Stimulated activated CD8-positive, alpha-beta memory T cell treated with anti-CD3 and anti-CD28 coated beads, Interleukin-4, amount 100 ng/mL, for 1 hour (primary cell): Measurements from ENCODE around the gene CDK17.
"Not testable (repeated sequence)": the region's sequence is repeated elsewhere in the genome, so short reads cannot be mapped to it uniquely, and the experiment has no call there.

Experiments used
- DNase-seq, 2 donors: peaks; one replicate each; pipeline ENCODE4 v3.0.0-alpha.2; 2020; ENCODE audit warnings: low read depth in 2 of 2, low spot score in 1 of 2

The CDK17 gene

DNA sequence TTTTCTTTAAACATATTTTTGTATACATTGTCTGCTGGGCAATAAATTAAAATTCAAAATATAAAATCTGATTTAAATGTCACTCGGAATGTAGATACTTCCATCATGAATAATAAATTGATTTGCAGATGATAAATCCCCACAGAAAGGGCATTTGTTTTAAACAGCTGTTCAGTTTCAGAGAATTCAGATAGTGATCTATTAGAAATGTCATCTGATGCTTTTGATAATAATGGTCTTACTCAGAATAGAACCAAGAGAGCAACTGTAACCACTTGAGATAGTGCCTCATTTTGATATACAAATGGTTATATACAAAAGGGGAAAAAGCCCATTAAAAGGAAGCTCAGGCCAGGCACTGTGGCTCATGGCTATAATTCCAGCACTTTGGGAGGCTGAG is 43.4 kb downstream of the CDK17 start:
- no peak for DNase-seq

DNA sequence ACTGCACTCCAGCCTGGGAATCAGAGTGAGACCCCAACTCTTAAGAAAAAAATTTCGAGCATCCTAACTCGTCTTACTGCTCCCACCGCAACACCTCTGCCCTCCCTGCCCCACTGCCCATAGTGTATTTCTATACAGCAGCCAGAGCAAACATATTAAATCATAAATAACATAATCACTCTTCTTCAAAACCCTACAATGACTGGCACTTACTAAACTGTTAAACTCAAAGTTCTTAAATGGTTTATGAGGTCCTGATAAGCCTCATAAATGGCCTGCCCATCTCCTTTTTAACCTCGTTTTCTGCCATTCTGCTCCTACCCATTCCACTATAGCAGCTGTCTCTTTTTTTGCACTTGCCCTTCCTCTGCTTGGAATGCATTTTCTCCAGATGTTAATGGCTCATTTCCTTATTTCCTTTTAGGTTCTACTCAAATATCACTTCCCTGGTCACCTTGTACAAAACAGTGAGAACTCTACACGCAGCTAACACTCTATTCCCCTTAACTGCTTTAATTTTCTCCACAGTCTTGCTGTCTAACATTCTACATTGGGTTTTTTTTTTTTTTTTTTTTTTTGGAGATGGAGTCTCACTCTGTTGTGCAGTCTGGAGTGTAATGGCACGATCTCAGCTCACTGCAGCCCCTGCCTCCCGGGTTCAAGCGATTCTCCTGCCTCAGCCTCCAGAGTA is 45.2 kb downstream of the CDK17 start:
- no peak for DNase-seq

DNA sequence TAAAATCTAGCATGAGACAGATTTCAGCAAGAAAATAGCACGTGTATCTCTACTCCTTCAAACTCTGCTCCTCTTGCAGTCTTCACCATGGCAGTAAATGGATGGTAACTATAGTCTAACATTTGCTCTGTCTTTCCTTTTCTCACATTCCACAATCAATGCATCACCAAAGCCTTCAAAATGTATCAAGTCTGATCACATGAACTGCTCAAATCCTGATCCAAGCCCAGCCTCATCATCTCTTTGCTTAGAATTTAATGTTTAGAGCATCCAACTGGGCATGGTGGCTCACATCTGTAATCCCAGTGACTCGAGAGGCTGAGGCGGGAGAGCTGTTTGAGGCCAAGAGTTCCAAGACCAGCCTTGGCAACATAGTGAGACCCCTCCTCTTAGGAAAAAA is 45.9 kb downstream of the CDK17 start:
- no peak for DNase-seq

DNA sequence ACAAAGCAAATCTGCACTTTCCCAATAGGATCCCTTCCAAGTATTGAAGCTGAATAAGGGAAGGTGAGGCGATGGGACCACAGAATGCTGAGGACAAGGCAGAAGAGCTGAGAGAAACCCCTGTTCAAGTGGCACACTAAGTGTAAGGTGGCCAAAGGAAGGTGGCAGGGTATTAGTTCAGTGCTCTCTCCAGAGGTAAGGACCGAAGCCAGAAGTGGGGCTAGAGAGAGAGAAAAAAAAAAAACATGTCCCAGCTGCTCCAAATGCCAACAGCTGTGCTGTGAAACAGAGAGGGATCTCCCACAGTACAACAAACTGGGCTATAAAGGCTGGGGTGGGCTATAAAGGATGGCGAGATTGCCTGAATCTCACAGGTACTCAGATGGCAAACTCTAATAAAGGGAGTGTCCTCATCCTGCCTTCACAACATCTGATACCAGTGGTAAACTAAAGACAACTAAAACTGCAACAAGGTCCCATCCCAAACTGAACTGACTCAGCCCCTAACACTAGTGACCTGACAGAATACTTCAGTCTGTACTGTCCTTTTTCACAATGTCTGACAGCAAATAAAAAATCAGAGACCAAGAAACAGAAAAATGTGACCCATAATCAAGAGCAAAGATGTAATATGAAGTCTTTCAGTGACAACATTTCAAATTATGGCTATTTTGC is 47.9 kb downstream of the CDK17 start:
- DNase-seq: no peak

DNA sequence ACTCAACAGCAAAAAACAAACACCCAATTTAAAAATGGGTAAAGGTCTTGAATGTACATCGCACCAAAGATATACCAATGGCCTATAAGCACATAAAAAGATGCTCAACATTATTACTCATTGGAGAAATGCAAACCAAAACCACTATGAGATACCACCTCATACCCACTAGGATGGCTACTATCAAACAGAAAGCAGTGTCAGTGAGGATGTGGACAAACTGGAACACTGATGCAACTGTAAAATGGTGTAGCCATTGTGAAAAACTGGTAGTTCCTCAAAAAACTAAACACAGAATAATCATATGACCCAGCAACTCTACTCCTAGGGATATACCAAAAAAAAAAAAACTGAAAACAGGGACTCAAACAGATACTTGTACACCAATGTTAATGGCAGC is 49.3 kb downstream of the CDK17 start:
- no peak for DNase-seq

- DNase-seq: no peak
Measured at GRCh38 chr12:96347130-96347699, 53.0 kb downstream of the CDK17 start.

GRCh38 chr12:96346716-96347115 is 53.5 kb downstream of the CDK17 start:
- not testable (repeated sequence) for DNase-seq

DNA sequence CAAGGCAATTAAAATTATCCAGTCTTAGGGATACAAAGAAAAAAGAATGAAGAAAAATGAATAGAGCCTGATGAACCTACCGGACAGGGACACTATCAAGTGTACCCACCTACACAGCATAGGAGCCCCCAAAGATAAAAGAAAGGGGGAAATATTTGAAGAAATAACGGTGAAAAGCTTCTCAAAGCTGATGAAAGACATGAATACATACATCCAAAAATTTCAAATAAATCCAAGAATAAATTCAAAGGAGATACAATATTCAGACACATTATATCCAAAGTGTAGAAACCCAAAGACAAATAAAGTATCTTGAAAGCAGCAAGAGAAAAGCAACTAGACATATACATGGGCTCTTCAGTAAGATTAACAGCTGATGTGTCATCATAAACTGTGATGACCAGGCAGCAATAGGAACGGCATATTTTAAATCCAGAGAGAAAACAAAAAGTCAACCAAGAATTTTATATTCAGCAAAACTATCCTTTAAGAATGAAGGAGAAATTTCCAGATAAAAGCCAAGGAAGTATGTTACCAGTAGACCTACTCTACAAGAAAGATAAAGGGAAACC is 56.0 kb downstream of the CDK17 start:
- no peak for DNase-seq

GRCh38 chr12:96343347-96343954 is 56.8 kb downstream of the CDK17 start:
- DNase-seq: no peak

- not testable (repeated sequence) for DNase-seq
Measured at GRCh38 chr12:96339666-96340065, 60.6 kb downstream of the CDK17 start.

DNA sequence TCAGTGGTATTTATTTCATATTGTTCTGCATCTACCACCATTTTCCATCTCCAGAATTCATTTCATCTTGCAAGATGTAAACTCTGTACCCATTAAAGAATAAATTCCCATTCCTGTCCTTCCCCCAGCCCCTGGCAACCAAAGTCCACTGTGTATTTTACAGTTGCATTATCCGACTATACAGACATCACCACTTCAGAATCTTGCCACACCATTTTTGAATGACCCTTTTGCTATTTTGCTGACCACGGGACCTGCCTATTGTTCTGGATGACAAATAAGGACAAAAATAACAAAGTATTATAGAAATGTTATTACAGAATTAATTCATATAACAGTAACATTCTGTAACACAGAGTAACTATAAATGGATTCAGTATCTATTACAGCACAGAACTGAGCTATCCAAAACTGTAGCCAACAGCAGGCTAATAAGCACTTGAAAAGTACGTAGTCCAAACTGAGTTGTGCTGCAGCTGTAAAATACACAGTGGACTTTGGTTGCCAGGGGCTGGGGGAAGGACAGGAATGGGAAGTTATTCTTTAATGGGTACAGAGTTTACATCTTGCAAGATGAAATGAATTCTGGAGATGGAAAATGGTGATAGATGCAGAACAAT is 61.3 kb downstream of the CDK17 start:
- DNase-seq: no peak

DNA sequence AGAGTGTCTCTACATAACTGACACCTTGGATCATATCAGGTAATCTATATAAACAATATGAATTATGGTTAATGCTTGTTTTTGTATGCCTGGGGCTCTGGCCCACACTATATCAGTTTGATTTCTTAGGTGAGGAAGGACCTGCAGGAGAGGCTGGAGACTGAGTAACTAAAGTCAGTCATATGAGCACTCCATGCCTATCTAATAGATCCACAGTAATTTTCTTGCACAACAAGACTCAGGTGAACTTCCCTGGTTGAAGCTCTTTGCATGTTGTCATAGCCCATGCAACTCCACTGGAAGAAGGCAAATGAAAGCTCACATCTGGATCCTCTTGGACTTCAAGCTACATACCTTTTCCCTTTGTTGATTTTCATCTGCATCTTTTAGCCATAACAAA is 62.3 kb downstream of the CDK17 start:
- DNase-seq: no peak

GRCh38 chr12:96336489-96336888 is 63.8 kb downstream of the CDK17 start:
- no peak for DNase-seq

DNA sequence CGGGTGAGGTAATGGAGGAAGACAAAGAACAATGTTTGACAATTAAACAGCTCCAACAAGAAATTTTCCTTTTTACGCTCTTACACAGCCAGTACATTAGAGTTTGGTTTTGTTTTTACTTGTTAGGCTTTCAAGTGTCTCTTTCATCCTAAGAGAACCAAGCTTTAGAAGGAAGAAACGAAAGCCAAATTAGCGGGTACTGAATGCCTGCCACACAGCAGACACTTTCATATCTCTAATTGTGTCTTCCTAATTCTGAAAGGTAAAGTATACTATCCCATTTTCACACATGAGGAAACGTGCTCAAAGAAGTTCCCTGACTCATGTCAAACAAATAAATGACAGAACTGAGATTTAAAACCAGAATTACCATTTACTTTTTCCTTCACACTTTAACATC is 65.0 kb downstream of the CDK17 start:
- DNase-seq: no peak

DNA sequence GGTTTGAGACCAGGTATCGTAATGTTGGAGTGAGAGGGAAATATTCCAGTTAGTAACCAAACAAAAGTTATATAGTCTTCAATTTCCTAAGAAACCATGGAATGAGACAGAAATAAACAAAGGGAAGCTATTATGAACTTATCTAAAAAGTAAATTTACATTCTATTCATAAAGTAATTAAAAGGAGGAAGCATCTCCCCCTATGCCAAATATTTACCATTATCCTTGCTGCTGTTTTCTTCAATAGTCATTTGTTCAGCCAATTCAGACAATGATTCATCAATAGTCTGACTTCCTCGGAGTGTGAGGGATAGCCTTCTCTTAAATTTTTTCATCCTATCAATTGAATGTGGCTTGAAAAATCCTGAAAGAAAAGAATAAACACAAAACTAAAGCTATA is 65.7 kb downstream of the CDK17 start:
- no peak for DNase-seq

GRCh38 chr12:96329545-96329944 is 70.7 kb downstream of the CDK17 start:
- no peak for DNase-seq

DNA sequence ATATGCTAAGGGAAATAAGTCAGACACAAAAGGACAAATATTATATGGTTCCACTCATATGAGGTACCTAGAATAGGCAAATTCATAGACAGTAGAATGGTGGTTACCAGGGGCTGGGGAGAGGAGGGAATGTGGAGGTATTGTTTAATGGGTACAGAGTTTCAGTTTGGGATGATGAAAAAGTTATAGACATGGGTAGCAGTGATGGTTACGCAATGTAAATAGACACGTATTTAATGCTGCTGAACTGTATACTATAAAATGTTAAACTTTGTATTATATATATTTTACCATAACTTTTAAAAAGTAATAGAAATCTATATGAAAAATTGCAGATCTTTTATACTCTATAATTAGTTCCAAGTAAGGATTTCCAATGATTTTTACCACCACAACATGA is 71.2 kb downstream of the CDK17 start:
- DNase-seq: no peak

GRCh38 chr12:96327889-96328288 is 72.3 kb downstream of the CDK17 start:
- DNase-seq: no peak

GRCh38 chr12:96327346-96327745 is 72.9 kb downstream of the CDK17 start:
- no peak for DNase-seq

DNA sequence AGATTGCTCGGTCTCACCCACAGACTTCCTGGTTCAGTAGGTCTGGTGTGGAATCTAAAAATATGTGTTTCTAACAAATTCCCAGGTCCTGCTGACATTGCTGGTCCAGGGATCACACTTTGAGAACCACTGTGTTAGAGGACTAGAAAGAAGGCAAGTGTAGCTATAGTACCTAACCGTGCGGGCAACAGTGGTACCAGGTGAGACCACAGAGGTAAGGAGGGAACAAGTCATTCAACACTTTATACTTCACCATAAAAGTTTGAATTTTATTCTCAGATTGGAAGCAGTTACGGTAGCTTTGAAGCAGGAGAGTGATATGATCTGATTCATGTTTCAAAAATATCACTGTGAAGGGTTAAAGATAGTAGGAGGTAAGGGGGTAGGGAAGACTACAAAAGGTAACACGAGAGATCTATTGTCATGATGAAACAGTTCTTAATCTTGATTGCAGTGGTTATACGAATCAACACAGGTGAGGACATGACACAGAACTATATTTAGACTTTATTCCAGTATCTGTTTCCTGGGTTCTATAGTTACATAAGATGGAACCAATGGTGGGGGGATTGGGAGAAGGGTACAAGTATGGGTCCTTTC is 73.5 kb downstream of the CDK17 start:
- DNase-seq: no peak

DNA sequence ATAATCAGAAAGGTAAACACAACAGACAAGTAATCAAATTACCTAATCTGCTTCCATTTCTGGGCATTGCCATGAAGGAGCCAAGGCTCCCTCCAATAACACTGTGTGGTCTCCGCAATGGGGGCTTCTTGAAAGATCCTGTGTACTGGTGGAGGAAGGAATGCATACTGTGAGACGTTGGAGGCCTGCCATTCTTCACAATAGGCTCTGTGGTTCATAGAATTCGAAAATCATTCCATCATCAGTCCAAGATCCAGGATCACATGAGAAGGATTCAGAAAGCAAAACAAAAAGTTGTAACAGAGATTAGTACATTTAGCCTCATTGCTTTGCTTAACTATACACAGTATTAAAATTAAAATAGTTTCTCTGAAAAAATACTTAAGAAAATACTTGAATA is 76.3 kb downstream of the CDK17 start:
- DNase-seq: no peak
